ENCODE measurements around the gene ATL1.
"Not testable (repeated sequence)": the region's sequence is repeated elsewhere in the genome, so short reads cannot be mapped to it uniquely, and the experiment has no call there.

The ATL1 gene

GRCh38 chr14:50600849-50601248 is 40.9 kb downstream of the ATL1 start:
- no peak for DNase-seq (ENCODE audit: extremely low read depth in 1 of 2, low read depth in 1 of 2)

GRCh38 chr14:50601394-50601793 is 41.4 kb downstream of the ATL1 start:
- DNase-seq (ENCODE audit: extremely low read depth in 1 of 2, low read depth in 1 of 2) = no peak

- DNase-seq (ENCODE audit: extremely low read depth in 1 of 2, low read depth in 1 of 2) = no peak
These were observed 42.1 kb downstream of the ATL1 start for GRCh38 chr14:50602035-50602434.

- DNase-seq (ENCODE audit: extremely low read depth in 1 of 2, low read depth in 1 of 2) = no peak
These were observed 43.6 kb downstream of the ATL1 start for GRCh38 chr14:50603565-50603964.

GRCh38 chr14:50605766-50606165 is 45.8 kb downstream of the ATL1 start:
- no peak for DNase-seq (ENCODE audit: extremely low read depth in 1 of 2, low read depth in 1 of 2)

GRCh38 chr14:50606468-50606867 is 46.5 kb downstream of the ATL1 start:
- no peak for DNase-seq (ENCODE audit: extremely low read depth in 1 of 2, low read depth in 1 of 2)

- DNase-seq (ENCODE audit: extremely low read depth in 1 of 2, low read depth in 1 of 2) = peak; percentile 31 to 48
These were observed 47.2 kb downstream of the ATL1 start for GRCh38 chr14:50607181-50607580.

- no peak for DNase-seq (ENCODE audit: extremely low read depth in 1 of 2, low read depth in 1 of 2)
These were observed 47.8 kb downstream of the ATL1 start for GRCh38 chr14:50607761-50608160.

- DNase-seq (ENCODE audit: extremely low read depth in 1 of 2, low read depth in 1 of 2) = no peak
These were observed 48.4 kb downstream of the ATL1 start for GRCh38 chr14:50608302-50608851.

- no peak for DNase-seq (ENCODE audit: extremely low read depth in 1 of 2, low read depth in 1 of 2)
These were observed 50.5 kb downstream of the ATL1 start for GRCh38 chr14:50610465-50610864.

GRCh38 chr14:50612806-50613205 is 52.9 kb downstream of the ATL1 start:
- DNase-seq (ENCODE audit: extremely low read depth in 1 of 2, low read depth in 1 of 2) = no peak

GRCh38 chr14:50615056-50615455 is 55.1 kb downstream of the ATL1 start:
- DNase-seq (ENCODE audit: extremely low read depth in 1 of 2, low read depth in 1 of 2) = no peak

GRCh38 chr14:50615552-50615951 is 55.6 kb downstream of the ATL1 start:
- no peak for DNase-seq (ENCODE audit: extremely low read depth in 1 of 2, low read depth in 1 of 2)

- DNase-seq (ENCODE audit: extremely low read depth in 1 of 2, low read depth in 1 of 2) = no peak
These were observed 56.3 kb downstream of the ATL1 start for GRCh38 chr14:50616275-50616674.

GRCh38 chr14:50619569-50620141 is 59.7 kb downstream of the ATL1 start:
- DNase-seq (ENCODE audit: extremely low read depth in 1 of 2, low read depth in 1 of 2) = no peak

- no peak for DNase-seq (ENCODE audit: extremely low read depth in 1 of 2, low read depth in 1 of 2)
These were observed 60.4 kb downstream of the ATL1 start for GRCh38 chr14:50620341-50620740.

GRCh38 chr14:50622978-50623377 is 63.0 kb downstream of the ATL1 start:
- no peak for DNase-seq (ENCODE audit: extremely low read depth in 1 of 2, low read depth in 1 of 2)

GRCh38 chr14:50624447-50624846 is 64.5 kb downstream of the ATL1 start:
- DNase-seq (ENCODE audit: extremely low read depth in 1 of 2, low read depth in 1 of 2) = no peak

GRCh38 chr14:50624947-50625346 is 65.0 kb downstream of the ATL1 start:
- DNase-seq (ENCODE audit: extremely low read depth in 1 of 2, low read depth in 1 of 2) = not testable (repeated sequence)

GRCh38 chr14:50631408-50631821 is 71.5 kb downstream of the ATL1 start:
- DNase-seq (ENCODE audit: extremely low read depth in 1 of 2, low read depth in 1 of 2) = no peak

- DNase-seq (ENCODE audit: extremely low read depth in 1 of 2, low read depth in 1 of 2) = no peak
These were observed 74.0 kb downstream of the ATL1 start for GRCh38 chr14:50633954-50634353.

- DNase-seq (ENCODE audit: extremely low read depth in 1 of 2, low read depth in 1 of 2) = no peak
These were observed 75.2 kb downstream of the ATL1 start for GRCh38 chr14:50635141-50635540.

GRCh38 chr14:50647282-50647681 is 87.3 kb downstream of the ATL1 start:
- DNase-seq (ENCODE audit: extremely low read depth in 1 of 2, low read depth in 1 of 2) = no peak
